Hepatocyte (in vitro differentiated cells): ENCODE measurements around the gene TPSAB1. TPM values are rescaled to one million over a fixed set of nuclear protein-coding genes. Genes with fewer than 3 reads are reported as not detected.

Source experiments
- DNase-seq: peaks from one replicate; pipeline ENCODE4 v3.0.0-alpha.2; 2016; ENCODE audit warnings: low spot score
- H2AFZ ChIP-seq: fragments of 200-600 bp; sonication (generic); 2 replicates; pipeline ENCODE4 v1.6.0; 2016; ENCODE audit warnings: antibody characterized with exemption, mild to moderate bottlenecking
- H3K27ac ChIP-seq: fragments of 200-600 bp; sonication (generic); 2 replicates; pipeline ENCODE4 v1.5.1; 2016; ENCODE audit warnings: mild to moderate bottlenecking
- H3K27me3 ChIP-seq: fragments of 200-600 bp; sonication (generic); 2 replicates; pipeline ENCODE4 v1.6.1; 2016
- H3K36me3 ChIP-seq: fragments of 200-600 bp; sonication (generic); replicated peaks from 2 replicates; pipeline ENCODE4 v1.5.1; 2016; ENCODE audit warnings: low read depth; ENCODE audit not compliant: insufficient read depth
- H3K4me1 ChIP-seq: fragments of 200-600 bp; sonication (generic); 2 replicates; pipeline ENCODE4 v1.5.1; 2016; ENCODE audit warnings: mild to moderate bottlenecking, moderate library complexity; ENCODE audit not compliant: insufficient read depth
- H3K4me2 ChIP-seq: fragments of 200-600 bp; sonication (generic); 2 replicates; pipeline ENCODE4 v1.6.0; 2016
- H3K4me3 ChIP-seq: fragments of 200-600 bp; sonication (generic); 2 replicates; pipeline ENCODE4 v1.5.1; 2016; ENCODE audit warnings: mild to moderate bottlenecking
- H3K79me2 ChIP-seq: fragments of 200-600 bp; sonication (generic); 2 replicates; pipeline ENCODE4 v1.6.0; 2017; ENCODE audit warnings: mild to moderate bottlenecking
- H3K9me2 ChIP-seq: fragments of 200-600 bp; sonication (generic); replicated peaks from 2 replicates; pipeline ENCODE4 v1.6.0; 2017; ENCODE audit warnings: mild to moderate bottlenecking; ENCODE audit not compliant: insufficient read depth
- H3K9me3 ChIP-seq: fragments of 200-600 bp; sonication (generic); 2 replicates; pipeline ENCODE4 v1.5.1; 2016; ENCODE audit warnings: low read depth, mild to moderate bottlenecking
- H4K20me1 ChIP-seq: fragments of 200-600 bp; sonication (generic); 2 replicates; pipeline ENCODE4 v1.6.0; 2016; ENCODE audit warnings: mild to moderate bottlenecking; ENCODE audit not compliant: insufficient read depth, poor library complexity, severe bottlenecking
- CTCF ChIP-seq: fragments of 200-600 bp; sonication (generic); IDR thresholded peaks from 2 replicates; pipeline ENCODE4 v1.5.1; 2016; ENCODE audit warnings: antibody characterized with exemption, mild to moderate bottlenecking; ENCODE audit not compliant: poor library complexity
- EZH2 ChIP-seq: fragments of 200-600 bp; sonication (generic); IDR thresholded peaks from 2 replicates; pipeline ENCODE4 v1.6.1; 2016; ENCODE audit warnings: antibody characterized with exemption, mild to moderate bottlenecking, borderline replicate concordance
- EZH2phosphoT487 ChIP-seq: fragments of 200-600 bp; sonication (generic); IDR thresholded peaks from one replicate; pipeline ENCODE4 v1.6.1; 2018; ENCODE audit warnings: antibody characterized with exemption, mild to moderate bottlenecking, low read depth, moderate library complexity; ENCODE audit not compliant: unreplicated experiment, severe bottlenecking
- WGBS: methylation state at CpG from one replicate; pipeline ENCODE4 v1.1.6; 2016; ENCODE audit warnings: low lambda C conversion rate; ENCODE audit errors: missing lambda C conversion rate; 5-methylcytosine and 5-hydroxymethylcytosine counted together
- polyA plus RNA-seq: library from polyadenylated mRNA; unstranded; fragments of >200 nt; fragmentation: Nextera tagmentation; extraction: Ambion mirVana; gene quantifications from 2 replicates; pipeline ENCODE4 v1.2.1, GENCODE V29; 2016
- total RNA-seq: library from RNA; depleted of rRNA; stranded (reverse); fragments of >200 nt; gene quantifications from 2 replicates; pipeline ENCODE4 v1.2.3, GENCODE V29; 2014

The TPSAB1 gene
- total and polyA plus RNA-seq, 2 experiments from 2014 or later = not detected

- WGBS = 93% methylated on average over 11 of the region's 12 CpGs
- TF ChIP-seq EZH2 (no peak), CTCF (no peak), EZH2phosphoT487 (no peak)
- H3K27me3 ChIP-seq = peaks cover 8% of the 10 kb centered on the region
Observed at GRCh38 chr16:1258225-1258600, 17.7 kb downstream of the TPSAB1 start.

GRCh38 chr16:1258906-1259759, 18.6 kb downstream of the TPSAB1 start:
- no peak for DNase-seq
- Histone ChIP-seq H2AFZ (no peak overlapping the region), H3K9me2 (no peaks in the 10 kb centered on the region), H3K27ac (no peak overlapping the region), H3K9me3 (no peaks in the 10 kb centered on the region), H3K27me3 (peaks cover 8% of the 10 kb centered on the region), H3K4me1 (no peaks in the 10 kb centered on the region), H3K36me3 (no peaks in the 10 kb centered on the region), H3K4me3 (no peak overlapping the region), H4K20me1 (no peaks in the 10 kb centered on the region), H3K79me2 (no peaks in the 10 kb centered on the region), H3K4me2 (no peak overlapping the region)
- TF ChIP-seq EZH2phosphoT487 (no peak), CTCF (no peak), EZH2 (no peak)
- WGBS = 54% methylated on average over 41 of the region's 42 CpGs

More at GRCh38 chr16:1258225-1258600, 17.7 kb downstream of the TPSAB1 start:
- Histone ChIP-seq H3K36me3 (no peaks in the 10 kb centered on the region), H2AFZ (no peak overlapping the region), H4K20me1 (no peaks in the 10 kb centered on the region), H3K9me2 (no peaks in the 10 kb centered on the region), H3K9me3 (no peaks in the 10 kb centered on the region), H3K27ac (no peak overlapping the region), H3K4me2 (no peak overlapping the region), H3K4me1 (no peaks in the 10 kb centered on the region), H3K4me3 (no peak overlapping the region), H3K79me2 (no peaks in the 10 kb centered on the region)
- DNase-seq = no peak

- no peak for DNase-seq
- H3K4me1 ChIP-seq = no peaks in the 10 kb centered on the region
- WGBS = 73% methylated on average over 11 of the region's 11 CpGs
- no peaks in the 10 kb centered on the region for H3K36me3 ChIP-seq
- peaks cover 8% of the 10 kb centered on the region for H3K27me3 ChIP-seq
- H4K20me1 ChIP-seq = no peaks in the 10 kb centered on the region
- H3K9me2 ChIP-seq = no peaks in the 10 kb centered on the region
- no peak overlapping the region for H3K4me2 ChIP-seq
- H3K79me2 ChIP-seq = no peaks in the 10 kb centered on the region
- no peak for TF ChIP-seq EZH2phosphoT487
- no peak for TF ChIP-seq EZH2
- TF ChIP-seq CTCF = no peak
- no peaks in the 10 kb centered on the region for H3K9me3 ChIP-seq
- no peak overlapping the region for H3K27ac ChIP-seq
- H2AFZ ChIP-seq = no peak overlapping the region
- H3K4me3 ChIP-seq = no peak overlapping the region
Observed at GRCh38 chr16:1259760-1260068, 19.2 kb downstream of the TPSAB1 start.
